Ecto neural progenitor cell (in vitro differentiated cells): ENCODE data around the gene KCNN3.
"Not testable (repeated sequence)": the region's sequence is repeated elsewhere in the genome, so short reads cannot be mapped to it uniquely, and the experiment has no call there.

ENCODE experiments used
- DNase-seq: peaks from one replicate; pipeline ENCODE4 v3.0.0-alpha.2; 2018; ENCODE audit warnings: low spot score

The KCNN3 gene

GRCh38 chr1:154698320-154699096 lies 171.6 kb downstream of the KCNN3 start:
- no peak for DNase-seq

GRCh38 chr1:154697710-154698109 lies 172.4 kb downstream of the KCNN3 start:
- DNase-seq = no peak

GRCh38 chr1:154696456-154696855 lies 173.6 kb downstream of the KCNN3 start:
- no peak for DNase-seq

GRCh38 chr1:154695985-154696384 lies 174.1 kb downstream of the KCNN3 start:
- no peak for DNase-seq

- no peak for DNase-seq
Measured at GRCh38 chr1:154694995-154695394, 175.1 kb downstream of the KCNN3 start.

- DNase-seq = no peak
Measured at GRCh38 chr1:154689083-154689482, 181.0 kb downstream of the KCNN3 start.

GRCh38 chr1:154686507-154686906 lies 183.6 kb downstream of the KCNN3 start:
- no peak for DNase-seq

- no peak for DNase-seq
Measured at GRCh38 chr1:154683820-154684219, 186.3 kb downstream of the KCNN3 start.

- no peak for DNase-seq
Measured at GRCh38 chr1:154682254-154682653, 187.8 kb downstream of the KCNN3 start.

- DNase-seq = not testable (repeated sequence)
Measured at GRCh38 chr1:154677844-154678243, 192.2 kb downstream of the KCNN3 start.

GRCh38 chr1:154676847-154677246 lies 193.2 kb downstream of the KCNN3 start:
- DNase-seq = not testable (repeated sequence)

- not testable (repeated sequence) for DNase-seq
Measured at GRCh38 chr1:154674456-154674855, 195.6 kb downstream of the KCNN3 start.

GRCh38 chr1:154672245-154672644 lies 197.8 kb downstream of the KCNN3 start:
- not testable (repeated sequence) for DNase-seq

- not testable (repeated sequence) for DNase-seq
Measured at GRCh38 chr1:154671412-154671811, 198.7 kb downstream of the KCNN3 start.

GRCh38 chr1:154670310-154671270 lies 199.5 kb downstream of the KCNN3 start:
- DNase-seq = not testable (repeated sequence)

GRCh38 chr1:154669464-154670282 lies 200.4 kb downstream of the KCNN3 start:
- DNase-seq = peak; percentile 80

GRCh38 chr1:154666051-154666790 lies 203.9 kb downstream of the KCNN3 start:
- no peak for DNase-seq

GRCh38 chr1:154664331-154665002 lies 205.6 kb downstream of the KCNN3 start:
- DNase-seq = no peak

GRCh38 chr1:154663471-154664060 lies 206.5 kb downstream of the KCNN3 start:
- DNase-seq = no peak

- no peak for DNase-seq
Measured at GRCh38 chr1:154661110-154661509, 209.0 kb downstream of the KCNN3 start.
